Gastrocnemius medialis (tissue), 4 donors: Measurements from ENCODE around the gene MPP2.

ENCODE experiments used
- POLR2A ChIP-seq, 2 donors: fragments of 450-650 bp; IDR thresholded peaks; one replicate each; pipeline ENCODE4 v1.6.1; 2017; ENCODE audit warnings: antibody characterized with exemption in 2 of 2, mild to moderate bottlenecking in 2 of 2, moderate library complexity in 2 of 2
- TF ChIP-seq, protein P1 (sequence below), 5 experiments: fragments of 450-650 bp in 3 of 5; fragments of 200-600 bp in 2 of 5; sonication (generic) in 2 of 5; IDR thresholded peaks in 4 of 5; conservative IDR thresholded peaks in 1 of 5; 1 replicate in 4 of 5; 2 replicates in 1 of 5; pipeline ENCODE4 v1.5.1; 2016 to 2019; ENCODE audit warnings: antibody characterized with exemption in 5 of 5, mild to moderate bottlenecking in 3 of 5, moderate library complexity in 3 of 5

DNA sequence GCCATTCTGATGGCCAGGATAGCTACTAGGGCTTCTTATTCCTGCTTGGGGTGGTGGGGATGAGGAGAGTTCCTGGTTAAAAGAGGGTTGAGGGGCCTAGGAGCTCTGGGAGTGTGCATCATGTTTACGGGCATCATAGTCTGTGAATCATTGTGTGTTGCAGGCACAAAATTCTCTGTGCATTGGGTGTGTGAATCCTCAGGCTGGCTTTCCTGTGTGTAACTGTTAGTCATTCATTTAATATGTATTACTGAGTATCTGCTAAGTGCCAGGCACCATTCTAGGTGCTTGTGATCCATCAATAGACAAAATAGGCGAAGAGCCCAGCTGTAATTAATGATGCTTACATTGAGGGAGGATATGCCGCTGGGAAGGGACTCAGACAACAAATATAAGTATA is 29.1 kb upstream of the MPP2 start:
- TF ChIP-seq, protein P1, sequence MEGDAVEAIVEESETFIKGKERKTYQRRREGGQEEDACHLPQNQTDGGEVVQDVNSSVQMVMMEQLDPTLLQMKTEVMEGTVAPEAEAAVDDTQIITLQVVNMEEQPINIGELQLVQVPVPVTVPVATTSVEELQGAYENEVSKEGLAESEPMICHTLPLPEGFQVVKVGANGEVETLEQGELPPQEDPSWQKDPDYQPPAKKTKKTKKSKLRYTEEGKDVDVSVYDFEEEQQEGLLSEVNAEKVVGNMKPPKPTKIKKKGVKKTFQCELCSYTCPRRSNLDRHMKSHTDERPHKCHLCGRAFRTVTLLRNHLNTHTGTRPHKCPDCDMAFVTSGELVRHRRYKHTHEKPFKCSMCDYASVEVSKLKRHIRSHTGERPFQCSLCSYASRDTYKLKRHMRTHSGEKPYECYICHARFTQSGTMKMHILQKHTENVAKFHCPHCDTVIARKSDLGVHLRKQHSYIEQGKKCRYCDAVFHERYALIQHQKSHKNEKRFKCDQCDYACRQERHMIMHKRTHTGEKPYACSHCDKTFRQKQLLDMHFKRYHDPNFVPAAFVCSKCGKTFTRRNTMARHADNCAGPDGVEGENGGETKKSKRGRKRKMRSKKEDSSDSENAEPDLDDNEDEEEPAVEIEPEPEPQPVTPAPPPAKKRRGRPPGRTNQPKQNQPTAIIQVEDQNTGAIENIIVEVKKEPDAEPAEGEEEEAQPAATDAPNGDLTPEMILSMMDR (IDR thresholded peaks at IDR 0.05 in 4 of 5, conservative IDR thresholded peaks at IDR 0.05 in 1 of 5) = no peak
- TF ChIP-seq POLR2A (IDR thresholded peaks at IDR 0.05) = no peak
